Loucy (cell line): ENCODE data around the gene EXOC3L4.

ENCODE experiments used
- EZH2phosphoT487 ChIP-seq: fragments of 200-600 bp; IDR thresholded peaks from 2 replicates; pipeline ENCODE4 v1.6.1; 2018; ENCODE audit warnings: antibody characterized with exemption, mild to moderate bottlenecking, moderate library complexity, borderline replicate concordance
- TF ChIP-seq, protein P1 (sequence below): fragments of 200-600 bp; sonication (generic); conservative IDR thresholded peaks from 2 replicates; pipeline ENCODE4 v1.5.1; 2014; ENCODE audit warnings: mild to moderate bottlenecking, antibody characterized with exemption, low read length

DNA sequence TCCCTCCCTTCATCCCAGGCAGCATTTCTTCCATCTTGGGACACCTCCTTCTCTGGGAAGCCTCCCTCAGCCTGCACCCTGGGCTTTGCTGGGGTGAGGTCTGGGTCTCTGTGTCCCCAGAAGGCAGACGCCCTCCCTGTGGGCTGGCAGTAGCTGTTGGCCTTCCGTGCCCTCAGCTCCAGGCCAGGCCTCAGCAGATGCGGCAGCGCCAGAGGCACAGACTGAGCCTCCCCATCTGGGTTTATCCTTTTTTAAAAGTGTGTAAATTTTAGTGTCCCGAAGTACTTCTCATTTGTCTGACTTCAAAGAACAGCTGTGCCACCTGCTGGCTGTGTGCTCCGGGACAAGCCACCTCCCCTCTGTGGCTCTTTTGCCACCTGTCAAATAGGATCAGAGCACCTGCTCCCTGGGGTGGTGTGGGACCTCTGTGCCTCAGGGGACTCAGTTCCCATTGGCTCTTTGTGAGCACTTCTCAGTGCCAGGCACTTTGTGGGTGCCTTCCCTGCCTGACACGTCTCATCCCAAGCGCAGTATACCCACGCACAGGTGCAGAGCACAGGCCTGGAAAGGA is 11.1 kb downstream of the EXOC3L4 start:
- TF ChIP-seq, protein P1, sequence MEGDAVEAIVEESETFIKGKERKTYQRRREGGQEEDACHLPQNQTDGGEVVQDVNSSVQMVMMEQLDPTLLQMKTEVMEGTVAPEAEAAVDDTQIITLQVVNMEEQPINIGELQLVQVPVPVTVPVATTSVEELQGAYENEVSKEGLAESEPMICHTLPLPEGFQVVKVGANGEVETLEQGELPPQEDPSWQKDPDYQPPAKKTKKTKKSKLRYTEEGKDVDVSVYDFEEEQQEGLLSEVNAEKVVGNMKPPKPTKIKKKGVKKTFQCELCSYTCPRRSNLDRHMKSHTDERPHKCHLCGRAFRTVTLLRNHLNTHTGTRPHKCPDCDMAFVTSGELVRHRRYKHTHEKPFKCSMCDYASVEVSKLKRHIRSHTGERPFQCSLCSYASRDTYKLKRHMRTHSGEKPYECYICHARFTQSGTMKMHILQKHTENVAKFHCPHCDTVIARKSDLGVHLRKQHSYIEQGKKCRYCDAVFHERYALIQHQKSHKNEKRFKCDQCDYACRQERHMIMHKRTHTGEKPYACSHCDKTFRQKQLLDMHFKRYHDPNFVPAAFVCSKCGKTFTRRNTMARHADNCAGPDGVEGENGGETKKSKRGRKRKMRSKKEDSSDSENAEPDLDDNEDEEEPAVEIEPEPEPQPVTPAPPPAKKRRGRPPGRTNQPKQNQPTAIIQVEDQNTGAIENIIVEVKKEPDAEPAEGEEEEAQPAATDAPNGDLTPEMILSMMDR: peak; percentile 45
- TF ChIP-seq EZH2phosphoT487: no peak
